AG20443 (cell line): ENCODE data around the gene GHRHR.

ENCODE experiments used
- DNase-seq: peaks from one replicate; pipeline ENCODE4 v3.0.0; 2012; ENCODE audit warnings: low spot score, mixed read lengths

GHRHR gene

DNA sequence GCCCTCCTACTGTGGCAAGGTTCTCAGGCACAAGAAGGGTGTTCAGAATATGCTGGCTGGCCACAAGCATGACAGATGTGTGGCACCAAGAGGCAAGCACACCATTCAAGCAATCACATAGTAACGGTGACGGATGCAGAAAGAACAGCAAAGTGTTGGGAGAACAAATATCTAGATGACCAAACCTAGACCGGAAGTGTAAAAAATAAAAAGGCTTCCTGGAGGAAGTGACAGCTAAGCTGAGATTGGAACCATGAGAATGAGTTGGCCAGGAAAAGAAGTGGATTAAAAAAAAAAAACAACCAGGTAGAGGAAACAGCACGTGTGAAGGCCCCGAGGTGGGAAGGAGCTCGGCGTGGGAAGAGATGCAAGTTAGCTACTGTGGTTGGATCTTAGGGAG, 22.0 kb downstream of the GHRHR start:
- no peak for DNase-seq

DNA sequence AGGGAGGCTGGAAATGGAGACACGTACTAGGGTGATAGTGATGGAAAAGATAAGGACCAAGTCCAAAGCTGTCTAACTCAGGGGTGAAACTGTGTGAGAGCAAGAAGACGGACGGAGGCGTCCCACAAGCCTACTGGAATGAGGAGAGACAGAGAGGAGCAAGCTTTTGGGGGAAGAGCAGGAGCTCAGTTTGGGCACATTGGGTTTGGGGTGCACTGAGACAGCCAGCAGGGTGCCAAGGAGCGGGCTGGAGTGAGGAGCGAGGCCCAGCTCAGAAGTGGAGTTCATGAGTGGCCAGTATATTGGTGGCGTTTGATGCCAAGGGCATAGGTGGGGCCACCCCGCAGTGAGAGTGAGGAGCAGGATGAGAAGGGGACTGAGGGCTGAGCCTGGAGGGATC, 22.6 kb downstream of the GHRHR start:
- no peak for DNase-seq

DNA sequence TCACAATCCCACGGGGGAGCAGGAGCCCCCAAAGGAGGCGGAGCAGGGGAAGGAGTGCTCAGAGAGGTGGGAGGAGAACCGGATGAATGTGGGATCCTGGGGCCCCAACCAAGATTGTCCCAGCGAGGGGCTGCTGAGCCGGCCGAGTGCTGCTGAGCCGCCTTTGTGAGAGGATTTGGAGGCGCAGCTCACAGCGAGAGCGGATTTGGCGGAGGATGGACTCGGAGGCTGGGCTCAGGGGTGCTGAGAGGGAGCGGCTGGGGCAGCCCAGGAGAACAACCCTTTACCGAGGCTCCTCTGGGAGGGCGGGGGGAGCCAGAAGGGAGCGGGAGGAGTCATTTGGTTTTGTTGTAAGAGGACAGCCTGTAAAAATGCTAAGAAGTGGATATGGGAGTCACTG, 23.0 kb downstream of the GHRHR start:
- no peak for DNase-seq

DNA sequence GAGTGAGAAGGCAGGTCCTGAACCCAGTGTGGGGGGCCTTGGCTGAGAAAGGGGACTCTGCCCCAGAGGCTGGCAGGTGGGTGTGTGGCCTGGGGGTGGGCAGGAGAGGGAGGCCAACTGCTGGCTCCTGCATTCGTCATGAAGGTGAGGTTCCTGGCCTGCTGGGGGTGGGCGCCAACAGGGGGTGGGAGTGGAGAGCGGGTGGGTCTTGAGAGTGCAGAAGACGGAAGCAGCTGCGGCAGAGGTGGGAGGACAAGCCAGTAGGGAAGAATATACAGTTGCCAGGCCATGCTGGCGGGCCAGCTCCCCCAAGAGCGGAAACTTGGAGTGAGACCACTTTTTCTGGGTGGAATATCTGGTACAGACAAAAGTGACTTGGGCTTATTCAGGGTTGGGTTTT, 23.4 kb downstream of the GHRHR start:
- no peak for DNase-seq

DNA sequence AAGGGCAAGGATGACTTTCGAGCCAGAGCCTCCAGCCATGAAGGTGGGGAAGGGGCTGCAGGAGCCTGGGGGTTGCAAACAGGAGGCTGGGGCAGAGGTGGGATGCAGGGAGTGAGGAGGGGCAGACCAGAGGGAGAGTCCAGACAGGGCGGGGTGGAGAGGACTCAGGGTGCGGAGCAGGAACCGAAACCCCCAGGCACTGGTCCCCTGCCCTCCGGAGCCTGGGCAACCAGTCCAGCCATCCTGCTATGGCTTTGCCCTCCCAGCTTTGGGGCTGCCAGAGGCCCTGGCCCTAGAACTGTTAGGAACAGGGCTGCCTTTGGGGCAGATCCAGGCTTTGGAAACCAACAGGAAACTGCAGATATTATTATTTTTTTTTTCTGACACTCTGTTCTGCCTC, 24.2 kb downstream of the GHRHR start:
- no peak for DNase-seq

DNA sequence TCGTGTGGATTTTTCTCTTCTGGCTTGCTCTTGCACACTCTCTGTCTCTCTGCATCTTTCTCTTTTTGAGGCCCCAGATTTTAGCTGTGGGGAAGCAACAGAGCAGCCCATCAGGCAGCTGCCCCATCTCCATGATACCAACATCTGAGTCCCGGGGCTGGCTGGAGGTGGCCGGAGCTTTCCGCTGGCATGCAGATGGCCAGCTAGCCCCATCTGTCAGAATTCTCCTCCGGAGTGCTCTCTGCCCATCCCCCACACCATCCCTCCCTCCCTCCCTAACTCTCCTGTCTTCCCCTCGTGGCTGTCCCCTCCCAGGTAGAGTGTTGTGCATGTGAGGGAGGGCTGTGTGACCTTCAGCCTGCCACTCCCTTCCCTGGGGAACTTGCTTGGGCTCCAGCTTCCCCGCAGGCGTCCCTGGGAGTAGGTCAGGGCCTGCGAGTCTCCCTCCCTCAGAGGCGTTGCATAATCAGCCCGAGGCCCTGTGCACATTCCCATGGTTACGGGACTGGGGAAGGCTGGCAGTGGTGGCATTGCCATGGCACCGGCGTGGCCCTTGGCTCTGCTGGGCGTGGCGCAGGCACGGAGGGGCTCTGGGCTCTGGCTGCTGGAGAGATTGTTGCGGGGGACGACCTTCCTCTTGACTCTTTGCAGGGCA, 24.7 kb downstream of the GHRHR start:
- DNase-seq, result peak; percentile 80

DNA sequence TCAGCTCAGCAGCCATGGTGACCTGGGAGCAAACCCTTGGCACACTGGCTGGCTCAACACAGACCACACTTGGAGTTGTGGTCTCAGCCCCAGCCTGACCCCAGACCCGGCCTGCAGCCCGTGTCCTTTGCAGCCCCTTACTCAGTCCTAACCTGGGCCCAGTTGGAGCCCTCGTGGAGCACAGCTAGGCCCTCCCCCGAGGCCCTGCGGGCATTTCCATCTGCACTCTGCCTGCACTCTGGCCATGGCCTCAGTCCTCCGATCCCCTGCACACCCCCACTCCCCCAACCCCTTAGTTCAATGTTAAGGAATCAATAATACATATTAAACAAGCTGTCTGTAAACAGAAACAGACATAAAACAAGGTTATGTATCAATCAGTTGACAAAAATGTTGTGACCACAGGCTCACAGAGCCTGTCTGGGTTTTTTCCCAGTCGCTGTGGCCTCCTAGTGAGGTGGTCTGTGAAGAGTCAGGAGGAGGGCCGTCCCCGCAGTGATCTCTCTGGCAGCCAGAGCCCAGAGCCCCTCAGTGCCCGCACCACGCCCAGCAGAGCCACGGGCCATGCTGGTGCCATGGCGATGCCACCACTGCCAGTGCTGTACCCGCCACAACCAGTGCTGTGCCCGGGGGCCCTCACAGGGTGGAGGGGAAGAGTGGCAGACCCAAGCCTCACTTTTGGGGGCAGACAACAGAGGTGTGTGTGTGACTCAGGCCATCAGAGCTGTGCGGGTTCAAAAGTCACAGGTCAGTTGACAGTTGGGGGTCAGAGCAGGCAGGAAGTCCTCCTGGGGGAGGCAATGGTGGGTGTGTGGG, 25.5 kb downstream of the GHRHR start:
- no peak for DNase-seq

DNA sequence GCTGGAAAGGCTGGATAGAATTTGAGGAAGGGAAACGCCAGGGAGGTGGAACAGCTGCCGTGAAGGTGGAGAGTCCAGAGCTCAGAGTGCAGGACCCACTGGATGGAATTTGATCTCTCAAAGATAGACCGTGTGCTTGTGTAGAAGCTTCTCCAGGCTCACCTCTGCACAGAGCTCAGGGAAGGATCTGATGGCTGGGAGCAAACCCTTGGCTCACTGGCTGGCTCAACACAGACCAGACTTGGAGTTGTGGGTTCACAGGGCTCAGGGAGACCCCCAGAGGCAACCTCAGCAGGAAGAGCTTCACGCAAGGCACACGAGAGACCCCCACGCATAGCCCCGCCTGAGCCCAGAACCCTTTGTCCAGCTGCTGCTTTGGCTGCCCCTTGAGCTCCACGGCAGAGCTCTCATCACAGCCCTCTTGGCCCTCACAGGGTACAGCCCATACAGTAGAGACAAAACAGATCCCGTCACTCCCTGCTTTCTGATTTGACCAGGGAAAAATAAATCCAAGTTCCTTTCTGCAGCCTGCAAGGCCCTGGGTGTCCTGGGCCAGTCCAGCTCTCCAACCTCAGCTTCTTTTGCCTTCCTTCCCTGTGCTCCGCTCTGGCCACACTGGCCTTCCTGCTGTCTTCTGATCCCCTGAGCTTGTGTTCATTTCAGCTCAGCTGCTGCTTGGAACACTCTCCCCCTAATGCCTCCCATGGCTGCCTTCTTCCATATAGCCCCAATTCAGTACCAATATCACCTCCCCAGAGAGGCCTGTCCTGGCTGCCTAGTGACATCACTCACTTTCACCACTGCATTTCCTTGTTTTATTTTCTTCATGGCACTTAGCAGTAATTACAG, 26.3 kb downstream of the GHRHR start:
- no peak for DNase-seq

DNA sequence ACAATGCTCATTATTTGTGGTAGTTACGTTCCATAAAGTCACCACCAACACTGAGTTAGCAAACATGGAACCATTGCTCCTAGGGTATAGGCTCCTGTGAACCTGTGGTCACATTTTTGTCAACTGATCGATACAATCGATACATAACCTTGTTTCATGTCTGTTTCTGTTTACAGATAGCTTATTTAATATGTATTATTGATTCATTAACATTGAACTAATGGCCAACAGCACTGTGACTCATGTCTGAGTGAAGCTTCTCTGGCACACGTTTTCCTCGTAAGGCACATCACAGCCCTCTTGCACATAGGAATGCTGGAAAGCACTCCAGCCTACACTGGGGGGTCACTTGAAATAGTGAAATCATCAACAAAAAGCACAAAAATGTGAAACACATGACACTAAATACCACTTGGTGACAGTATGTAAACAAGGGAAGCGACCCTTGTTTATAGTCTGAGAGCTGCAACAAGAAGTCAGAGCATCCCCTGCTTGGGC, 27.0 kb downstream of the GHRHR start:
- DNase-seq, result no peak

DNA sequence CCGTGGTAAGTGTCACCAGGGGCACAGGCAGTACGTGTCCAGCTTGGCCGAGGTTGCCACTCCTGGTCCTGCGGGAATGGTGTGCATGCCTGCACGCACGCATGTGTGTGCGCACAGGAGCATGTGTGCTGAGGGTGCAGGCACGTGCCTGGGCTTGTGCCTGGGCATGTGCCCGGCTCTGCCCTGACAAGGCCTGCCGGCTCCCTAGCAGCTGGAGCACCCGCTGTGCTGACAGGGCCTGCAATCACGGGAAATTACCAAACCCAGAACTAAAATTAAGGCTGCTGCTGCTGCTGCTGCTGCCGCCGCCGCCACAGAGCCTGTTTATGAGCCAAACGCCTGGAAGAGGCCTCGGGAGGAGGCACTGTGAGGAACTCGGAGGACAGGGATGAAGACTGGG, 28.7 kb downstream of the GHRHR start:
- no peak for DNase-seq

DNA sequence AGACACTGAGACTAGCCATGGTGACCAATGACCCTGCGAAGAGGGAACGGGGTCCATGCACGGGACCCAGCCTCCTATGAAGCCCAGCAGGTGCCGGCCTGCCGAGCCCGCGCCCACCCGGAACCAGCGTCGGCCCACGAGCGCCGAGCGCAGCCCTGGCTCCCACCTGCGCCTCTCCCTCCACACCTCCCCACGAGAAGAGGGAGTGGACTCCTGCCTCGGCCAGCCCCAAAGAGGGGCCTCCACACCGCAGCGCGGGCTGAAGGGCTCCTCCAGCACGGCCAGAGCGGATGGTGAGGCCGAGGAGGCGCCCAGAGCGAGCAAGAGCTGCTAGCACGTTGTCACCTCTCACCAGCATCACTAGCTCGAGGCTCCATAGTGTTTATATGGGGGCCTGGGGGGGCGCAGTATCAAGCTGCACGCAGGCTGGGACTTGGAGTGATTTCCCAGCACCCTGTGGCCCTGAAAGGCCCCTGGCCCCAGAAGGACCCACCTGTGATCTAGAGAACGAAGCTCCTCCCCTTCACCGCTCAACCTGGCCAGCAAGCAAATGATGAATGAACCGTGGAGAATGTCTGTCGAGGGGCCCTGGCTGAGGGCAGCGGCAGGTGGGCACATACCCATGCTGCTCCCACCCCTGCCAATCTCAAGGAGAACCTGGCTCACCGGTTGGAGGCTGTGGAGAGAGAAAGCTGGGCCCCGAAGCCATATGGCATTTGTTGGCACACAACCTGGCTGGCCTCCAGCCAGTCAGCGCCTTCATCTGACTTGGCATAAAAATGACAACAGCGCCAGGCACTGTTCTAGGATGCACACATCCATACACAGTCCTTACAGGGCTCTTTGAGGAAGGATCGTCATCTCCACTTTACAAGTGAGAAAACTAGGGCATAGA, 30.7 kb downstream of the GHRHR start:
- DNase-seq, result no peak

DNA sequence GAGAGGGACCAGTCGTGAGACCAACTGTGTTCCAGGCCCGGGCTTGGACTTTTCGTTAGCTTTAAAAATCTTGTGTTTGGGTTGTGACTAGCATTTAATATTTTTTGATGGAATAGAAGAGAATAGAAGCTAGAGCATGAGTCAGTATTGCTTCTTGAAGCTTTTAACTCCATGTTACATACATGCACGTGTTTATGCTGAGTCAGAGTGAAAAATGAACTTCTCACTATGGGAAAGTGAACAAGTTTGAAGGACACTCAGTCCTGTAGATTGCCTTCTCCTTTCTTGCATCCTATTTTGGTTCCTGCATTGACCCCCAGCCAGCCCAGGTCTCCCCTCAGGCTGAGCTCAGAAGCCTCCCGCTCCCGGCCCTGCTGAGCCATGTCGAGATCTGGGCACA, 31.8 kb downstream of the GHRHR start:
- no peak for DNase-seq

DNA sequence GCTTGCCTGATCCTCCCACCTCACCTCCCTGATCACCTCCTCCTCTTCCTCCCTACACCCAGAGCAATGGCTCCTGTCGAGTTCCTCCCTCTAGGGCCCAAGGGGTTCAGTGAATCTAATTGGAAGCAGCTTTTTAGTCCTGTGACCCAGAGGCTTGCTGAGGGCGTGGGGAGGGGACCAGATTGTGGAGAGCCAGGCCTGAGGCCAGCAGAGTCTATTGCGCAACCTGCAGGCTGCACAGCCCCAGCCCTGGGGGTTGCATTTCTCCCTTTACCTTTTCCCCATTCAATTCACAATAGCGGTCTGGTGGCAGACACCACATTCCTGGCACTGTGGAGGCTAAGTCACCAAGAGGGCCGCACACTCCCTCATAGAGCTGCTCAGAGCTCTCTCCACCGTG, 32.5 kb downstream of the GHRHR start:
- no peak for DNase-seq

DNA sequence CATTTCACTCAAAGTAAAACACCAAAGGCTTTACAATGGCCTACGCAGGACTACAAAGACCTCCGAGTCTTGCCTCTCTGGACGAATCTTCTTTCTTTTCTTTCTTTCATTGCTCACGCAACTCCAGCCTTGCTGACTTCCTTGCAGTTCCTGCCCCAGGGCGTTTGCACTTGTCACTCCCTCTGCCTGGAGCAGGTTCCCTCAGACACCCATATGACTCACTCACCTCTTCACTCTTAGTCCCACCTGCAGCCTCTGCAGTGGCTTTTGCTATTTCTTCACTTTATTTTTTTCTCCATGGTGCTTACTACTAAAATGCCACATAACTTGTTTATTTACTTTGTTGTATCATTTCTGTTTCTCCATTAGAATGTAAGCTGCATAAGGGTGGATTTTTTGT, 33.1 kb downstream of the GHRHR start:
- DNase-seq, result no peak

DNA sequence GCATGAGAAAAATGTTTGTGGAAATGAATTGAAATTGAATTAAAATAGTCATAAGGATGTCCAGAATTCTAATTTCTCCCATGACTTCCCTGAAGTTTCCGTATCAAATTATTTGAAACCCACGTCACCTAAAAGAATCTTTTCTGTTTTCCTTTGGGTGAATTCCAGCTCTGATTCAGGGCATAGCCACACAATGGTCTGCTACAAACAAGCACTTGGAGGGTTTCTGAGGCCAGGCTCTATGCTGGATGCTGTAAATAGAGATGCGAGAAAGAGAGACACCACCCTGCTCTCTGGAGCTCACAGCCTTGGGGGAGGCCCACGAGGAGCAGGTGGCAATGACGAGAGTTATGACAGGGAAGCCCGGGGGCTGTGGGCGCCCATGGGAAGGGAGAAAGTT, 33.6 kb downstream of the GHRHR start:
- no peak for DNase-seq

DNA sequence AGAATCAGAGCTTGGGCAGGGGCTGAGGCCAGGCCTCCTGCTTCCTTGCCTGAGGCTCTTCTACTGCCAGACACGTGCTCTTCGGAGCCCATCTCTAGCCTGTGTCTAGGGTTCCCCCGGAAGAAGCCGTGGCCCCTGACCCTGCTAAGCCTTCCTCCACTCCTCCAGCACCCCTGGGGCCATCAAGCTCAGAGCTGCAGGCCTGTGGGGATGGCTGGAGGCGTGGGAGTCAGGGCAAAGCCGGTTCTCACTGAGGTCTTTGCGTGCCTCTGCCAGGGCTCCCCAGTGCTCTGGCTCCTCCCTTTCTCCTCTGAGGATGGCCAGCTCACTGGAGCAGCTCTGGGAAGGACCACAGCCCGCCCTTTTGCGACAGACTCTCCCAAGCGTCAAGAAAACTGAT, 34.4 kb downstream of the GHRHR start:
- no peak for DNase-seq

DNA sequence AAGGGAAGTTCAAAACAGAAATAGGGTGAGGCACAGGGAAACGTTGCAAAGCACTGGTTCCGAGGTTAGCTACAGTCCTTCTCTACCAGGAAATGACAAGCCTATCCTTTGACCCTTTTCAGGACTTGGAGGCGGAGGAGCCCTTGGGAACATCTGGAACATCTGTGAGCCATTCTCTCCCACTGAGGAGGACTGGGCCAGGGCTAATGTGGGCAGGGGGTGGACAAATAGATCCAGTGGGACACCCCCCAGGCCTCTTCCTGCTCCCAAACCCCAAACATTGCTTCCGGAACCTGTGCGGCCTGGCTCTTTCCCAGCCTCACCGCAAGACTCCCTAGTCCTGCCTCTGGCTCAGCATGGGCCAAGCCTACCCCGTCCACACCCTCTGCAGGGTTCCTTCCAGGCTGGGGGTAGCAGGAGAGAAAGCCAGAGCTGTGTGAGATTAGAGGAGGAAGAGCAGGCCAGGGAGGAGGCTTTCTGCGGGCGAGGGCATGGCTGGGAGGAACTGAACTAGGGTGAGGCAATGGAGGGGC, 36.5 kb downstream of the GHRHR start:
- DNase-seq, result no peak

DNA sequence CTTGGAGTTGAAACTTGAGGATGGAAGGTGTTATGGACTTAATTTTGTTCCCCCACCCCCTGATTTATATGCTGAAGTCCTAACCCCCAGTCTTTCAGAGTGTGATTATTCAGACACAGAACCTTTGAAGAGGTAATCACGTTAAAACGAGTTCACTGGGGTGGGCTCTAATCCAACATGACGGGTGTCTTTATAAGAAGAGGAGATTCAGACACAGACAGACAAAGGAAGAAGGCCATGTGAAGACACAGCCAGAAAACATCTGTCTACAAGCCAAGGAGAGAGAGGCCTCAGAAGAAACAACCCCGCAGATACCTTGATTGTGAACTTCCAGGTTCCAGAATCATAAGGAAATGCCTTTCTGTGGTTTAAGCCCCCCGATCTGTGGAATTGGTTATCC, 37.0 kb downstream of the GHRHR start:
- no peak for DNase-seq

DNA sequence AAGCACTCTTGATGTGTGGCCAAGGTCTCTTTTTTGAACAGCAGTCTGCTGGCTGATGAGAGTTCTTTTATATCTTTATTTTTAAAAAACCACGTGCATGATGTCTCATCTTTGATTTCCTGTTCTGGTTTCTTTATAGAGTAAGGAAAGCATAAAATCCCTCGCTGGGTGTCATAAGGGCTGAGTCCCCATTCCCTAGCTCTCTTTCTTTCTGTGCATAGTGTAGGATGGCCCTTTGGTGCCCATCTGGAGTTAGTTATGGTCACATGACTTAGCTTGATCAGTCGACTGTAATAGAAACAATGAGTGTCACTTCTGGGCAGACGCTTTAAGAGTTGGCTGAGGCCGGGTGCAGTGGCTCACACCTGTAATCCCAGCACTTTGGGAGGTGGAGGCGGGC, 38.5 kb downstream of the GHRHR start:
- DNase-seq, result peak; percentile 40

DNA sequence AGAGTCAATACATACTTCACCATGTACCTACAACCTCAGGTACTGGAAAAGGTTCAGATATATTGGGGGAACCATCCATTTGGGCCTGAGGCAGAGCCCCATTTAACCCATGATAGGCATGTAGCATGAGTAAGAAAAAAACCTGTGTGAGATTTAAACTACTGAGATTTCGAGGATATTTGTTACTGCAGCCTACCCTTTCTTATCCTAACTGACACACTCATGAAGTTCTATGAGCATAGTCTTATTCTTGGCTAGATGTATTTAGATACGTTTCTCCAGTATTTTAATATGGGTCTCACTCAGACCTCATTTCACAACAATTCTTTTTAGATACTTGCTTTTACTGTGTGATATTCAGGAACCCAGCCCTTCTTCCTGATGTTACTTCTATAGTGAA, 39.3 kb downstream of the GHRHR start:
- DNase-seq, result no peak

DNA sequence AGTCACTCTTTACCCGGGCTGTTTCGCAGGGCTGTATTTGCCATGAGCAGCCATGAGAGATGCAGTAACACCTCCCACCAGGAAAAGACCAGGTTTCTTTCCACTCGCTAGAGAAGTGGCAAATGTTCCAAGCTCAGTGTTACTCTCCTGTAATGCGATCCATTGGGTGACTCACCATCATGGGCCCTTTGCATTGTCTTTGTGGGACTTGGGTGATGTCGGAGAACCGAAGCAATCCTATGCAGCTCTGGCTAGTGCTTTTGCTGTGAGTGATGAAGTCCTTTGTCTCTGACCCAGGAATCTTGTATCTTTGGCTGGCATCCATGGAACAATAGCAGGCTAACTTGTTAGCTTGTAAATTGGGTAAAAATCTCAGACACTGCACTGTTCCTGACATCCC, 40.0 kb downstream of the GHRHR start:
- DNase-seq, result no peak

DNA sequence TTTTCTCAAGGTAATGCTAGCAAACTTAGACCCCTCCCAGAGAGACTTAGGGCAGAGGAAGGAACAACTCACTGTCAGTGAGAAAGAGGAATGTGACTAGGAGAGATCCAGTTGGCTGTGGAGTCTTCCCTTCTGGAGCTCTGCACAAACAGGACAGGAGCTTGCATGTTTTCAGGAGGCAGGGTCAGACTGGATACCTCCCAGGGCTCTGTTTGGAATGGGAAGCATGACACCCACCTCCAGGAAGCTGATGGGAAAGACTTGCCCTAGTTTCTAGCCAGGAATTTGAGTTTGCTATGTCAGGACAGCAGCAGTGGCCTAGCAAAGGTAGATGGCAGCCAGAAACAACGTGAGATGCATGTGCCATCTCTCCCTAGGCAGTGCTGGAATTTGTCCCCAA, 40.6 kb downstream of the GHRHR start:
- DNase-seq, result no peak
